ENCODE results near the gene PPP2R2D. TPM values are rescaled to one million over a fixed set of nuclear protein-coding genes. Genes with fewer than 3 reads are reported as not detected.

Gene PPP2R2D
- total and polyA plus RNA-seq, 7 donors = 18.4 to 44.0 (median 23.8) TPM

GRCh38 chr10:131954356-131954965, 53.7 kb downstream of the PPP2R2D start:
- no peak for TF ChIP-seq EP300 (IDR thresholded peaks at IDR 0.05)
- no peak for TF ChIP-seq CTCF (IDR thresholded peaks at IDR 0.05)
- no peak for TF ChIP-seq POLR2A (IDR thresholded peaks at IDR 0.05)
- TF ChIP-seq POLR2AphosphoS5 (IDR thresholded peaks at IDR 0.05) = no peak
- peaks cover 8 to 73% (median 24%) of the 10 kb centered on the region in 4 donors for H3K36me3 ChIP-seq
- peak; percentile 56 for DNase-seq
- 94 to 96% methylated on average over 21 of the region's 21 CpGs for WGBS, 2 donors
- intact Hi-C loops (cut with DNase I) = no loop called here
- H3K4me3 ChIP-seq = no peak overlapping the region
- no peaks in the 10 kb centered on the region for H3K4me1 ChIP-seq
- no peak overlapping the region for H3K27ac ChIP-seq
- no peaks in the 10 kb centered on the region for H3K27me3 ChIP-seq
- H3K9me3 ChIP-seq = no peaks in the 10 kb centered on the region

GRCh38 chr10:131955591-131956340, 55.0 kb downstream of the PPP2R2D start:
- intact Hi-C loops (cut with DNase I) = no loop called here
- Histone ChIP-seq H3K4me1 (no peaks in the 10 kb centered on the region), H3K4me3 (no peak overlapping the region), H3K36me3 (peaks cover 6 to 68% (median 20%) of the 10 kb centered on the region in 4 donors), H3K27ac (no peak overlapping the region), H3K27me3 (no peaks in the 10 kb centered on the region), H3K9me3 (no peaks in the 10 kb centered on the region)
- 96 to 98% methylated on average over 38 of the region's 38 CpGs for WGBS, 2 donors
- TF ChIP-seq POLR2AphosphoS5 (IDR thresholded peaks at IDR 0.05) = no peak
- no peak for TF ChIP-seq POLR2A (IDR thresholded peaks at IDR 0.05)
- no peak for TF ChIP-seq EP300 (IDR thresholded peaks at IDR 0.05)
- no peak for TF ChIP-seq CTCF (IDR thresholded peaks at IDR 0.05)
- peak; percentile 51 for DNase-seq

GRCh38 chr10:131959841-131960240, 59.0 kb downstream of the PPP2R2D start:
- H3K36me3 ChIP-seq = peaks cover 0 to 46% (median 14%) of the 10 kb centered on the region in 4 donors
- intact Hi-C loops (cut with DNase I) = no loop called here
- TF ChIP-seq EP300 (IDR thresholded peaks at IDR 0.05) = no peak

GRCh38 chr10:131960631-131961046, 59.8 kb downstream of the PPP2R2D start:
- Histone ChIP-seq H3K27ac (no peak overlapping the region), H3K4me3 (no peak overlapping the region), H3K36me3 (peaks cover 0 to 43% (median 11%) of the 10 kb centered on the region in 4 donors), H3K4me1 (no peaks in the 10 kb centered on the region), H3K27me3 (no peaks in the 10 kb centered on the region), H3K9me3 (no peaks in the 10 kb centered on the region)
- peak; percentile 58 for DNase-seq
- no peak for TF ChIP-seq POLR2A (IDR thresholded peaks at IDR 0.05)
- TF ChIP-seq CTCF (IDR thresholded peaks at IDR 0.05) = no peak
- no peak for TF ChIP-seq POLR2AphosphoS5 (IDR thresholded peaks at IDR 0.05)
- TF ChIP-seq EP300 (IDR thresholded peaks at IDR 0.05) = no peak
- intact Hi-C loops (cut with DNase I) = no loop called here
- WGBS, 2 donors = 94% methylated on average over 18 of the region's 18 CpGs

More at GRCh38 chr10:131959841-131960240, 59.0 kb downstream of the PPP2R2D start:
- Histone ChIP-seq H3K27ac (no peak overlapping the region), H3K27me3 (no peaks in the 10 kb centered on the region), H3K4me3 (no peak overlapping the region), H3K9me3 (no peaks in the 10 kb centered on the region), H3K4me1 (no peaks in the 10 kb centered on the region)
- WGBS, 2 donors = 91 to 94% methylated on average over 19 of the region's 19 CpGs
- DNase-seq = peak; percentile 49

- DNase-seq = peak; percentile 60
- Histone ChIP-seq H3K27me3 (no peaks in the 10 kb centered on the region), H3K9me3 (no peaks in the 10 kb centered on the region), H3K4me1 (no peaks in the 10 kb centered on the region), H3K36me3 (peaks cover 0 to 42% (median 6%) of the 10 kb centered on the region in 4 donors), H3K4me3 (no peak overlapping the region), H3K27ac (no peak overlapping the region)
- WGBS, 2 donors = 95 to 96% methylated on average over 26 of the region's 26 CpGs
- no peak for TF ChIP-seq POLR2AphosphoS5 (IDR thresholded peaks at IDR 0.05)
- TF ChIP-seq POLR2A (IDR thresholded peaks at IDR 0.05) = no peak
- intact Hi-C loops (cut with DNase I) = no loop called here
Measured at GRCh38 chr10:131961047-131961776, 60.4 kb downstream of the PPP2R2D start.
